Endothelial cell of umbilical vein (primary cell): ENCODE measurements around the gene TBC1D9. TPM values are rescaled to one million over a fixed set of nuclear protein-coding genes. Genes with fewer than 3 reads are reported as not detected.

Source experiments
- BruUV-seq: library from RNA; stranded (reverse); fragments of 400-500 nt; replicated peaks from 2 replicates; lab custom pipeline; 2021; lab: Mats Ljungman, UMichigan
- CTCF ChIA-PET: fragments of 300-600, 350-600 bp; sonication (Branson Sonifier 250); formaldehyde crosslinking; loops from one replicate; lab custom pipeline; 2021; ENCODE audit warnings: antibody characterized with exemption, inconsistent platforms; lab: Charles Lee
- POLR2A ChIA-PET: fragments of 300-600, 350-600 bp; sonication (Branson Sonifier 250); formaldehyde crosslinking; loops from one replicate; lab custom pipeline; 2021; ENCODE audit warnings: antibody characterized with exemption, inconsistent platforms; lab: Charles Lee
- DNase-seq: peaks from one replicate; pipeline ENCODE4 v3.0.0-alpha.2; 2011; ENCODE audit warnings: low read depth, low spot score
- FAIRE-seq: peaks from 2 replicates; lab custom pipeline; 2011; peaks lifted over from hg19 to GRCh38; lab: Jason Lieb, UNC
- H2AFZ ChIP-seq: 2 replicates; pipeline ENCODE4 v1.6.0; 2012; ENCODE audit warnings: low read depth, low read length, control low read depth, inconsistent platforms
- H3K27ac ChIP-seq: 2 replicates; pipeline ENCODE4 v1.5.1; 2011; ENCODE audit warnings: low read depth, mild to moderate bottlenecking, control low read depth, low read length, moderate library complexity; ENCODE audit not compliant: insufficient read depth
- H3K27me3 ChIP-seq, 2 experiments: 2 replicates each; pipeline versions ENCODE4 v1.6.0 to v1.6.1; 2011; ENCODE audit warnings: low read length in 2 of 2, mixed read lengths in 1 of 2; ENCODE audit not compliant: control insufficient read depth in 2 of 2, insufficient read depth in 2 of 2
- H3K36me3 ChIP-seq, 2 experiments: 2 replicates in 1 of 2; 3 replicates in 1 of 2; pipeline ENCODE4 v1.5.1; 2011; ENCODE audit warnings: low read length in 2 of 2, mild to moderate bottlenecking in 1 of 2, moderate library complexity in 1 of 2; ENCODE audit not compliant: control insufficient read depth in 2 of 2, insufficient read depth in 2 of 2; ENCODE audit errors: extremely low read depth in 1 of 2
- H3K4me1 ChIP-seq: 3 replicates; pipeline ENCODE4 v1.5.1; 2011; ENCODE audit warnings: mild to moderate bottlenecking, low read length; ENCODE audit not compliant: control insufficient read depth, insufficient read depth; ENCODE audit errors: extremely low read depth
- H3K4me2 ChIP-seq: 2 replicates; pipeline ENCODE4 v1.6.1; 2011; ENCODE audit warnings: low read length, control low read depth, mixed read lengths; ENCODE audit not compliant: insufficient read depth
- H3K4me3 ChIP-seq, 3 experiments: fragments of 200-600 bp in 1 of 3; sonication (generic), shearing (Covaris generic) in 1 of 3; replicated peaks in 1 of 3; 2 replicates each; pipeline ENCODE4 v1.5.1; 2011 to 2016; ENCODE audit warnings: control low read depth in 3 of 3, low read length in 3 of 3, mild to moderate bottlenecking in 2 of 3, inconsistent platforms in 1 of 3, low read depth in 1 of 3, moderate library complexity in 1 of 3; ENCODE audit not compliant: insufficient read depth in 1 of 3
- H3K79me2 ChIP-seq: 2 replicates; pipeline ENCODE4 v1.6.0; 2012; ENCODE audit warnings: low read length, inconsistent platforms; ENCODE audit not compliant: control insufficient read depth, insufficient read depth
- H3K9ac ChIP-seq: replicated peaks from 2 replicates; pipeline ENCODE3; 2011; ENCODE audit warnings: low read length, control low read depth; ENCODE audit not compliant: insufficient read depth; ENCODE audit errors: extremely low read depth
- H3K9me1 ChIP-seq: replicated peaks from 3 replicates; pipeline ENCODE4 v1.6.0; 2011; ENCODE audit warnings: mild to moderate bottlenecking, low read length; ENCODE audit not compliant: control insufficient read depth, insufficient read depth; ENCODE audit errors: extremely low read depth
- H3K9me3 ChIP-seq: replicated peaks from 2 replicates; pipeline ENCODE4 v1.5.1; 2012; ENCODE audit warnings: low read length, inconsistent platforms; ENCODE audit not compliant: control insufficient read depth, insufficient read depth
- H4K20me1 ChIP-seq: replicated peaks from 2 replicates; pipeline ENCODE3; 2011; ENCODE audit warnings: mild to moderate bottlenecking, low read length; ENCODE audit not compliant: control insufficient read depth, insufficient read depth; ENCODE audit errors: extremely low read depth
- EZH2 ChIP-seq: IDR thresholded peaks from 2 replicates; pipeline ENCODE4 v1.6.1; 2012; ENCODE audit warnings: borderline replicate concordance, low read depth, mild to moderate bottlenecking, moderate library complexity, low read length, inconsistent platforms; ENCODE audit not compliant: severe bottlenecking
- FOS ChIP-seq: IDR thresholded peaks from 2 replicates; pipeline ENCODE4 v1.6.1; 2011; ENCODE audit warnings: mild to moderate bottlenecking, low read length, moderate library complexity, borderline replicate concordance; ENCODE audit not compliant: insufficient read depth
- GATA2 ChIP-seq: IDR thresholded peaks from 2 replicates; pipeline ENCODE4 v1.7.0; 2011; ENCODE audit warnings: low read depth, mild to moderate bottlenecking, moderate library complexity, mixed read lengths, low read length; ENCODE audit not compliant: insufficient read length, insufficient read depth
- JUN ChIP-seq: IDR thresholded peaks from 2 replicates; pipeline ENCODE4 v1.6.1; 2011; ENCODE audit warnings: borderline replicate concordance, low read depth; ENCODE audit not compliant: insufficient read length, insufficient read depth
- MYC ChIP-seq: IDR thresholded peaks from one replicate; pipeline ENCODE4 v1.6.1; 2011; ENCODE audit warnings: mild to moderate bottlenecking, low read depth, low read length
- POLR2A ChIP-seq: IDR thresholded peaks from 2 replicates; pipeline ENCODE4 v1.6.1; 2012; ENCODE audit warnings: low read depth, mild to moderate bottlenecking, control low read depth, low read length
- POLR2AphosphoS5 ChIP-seq: IDR thresholded peaks from 2 replicates; pipeline ENCODE4 v1.6.1; 2012; ENCODE audit warnings: low read depth, mild to moderate bottlenecking, control low read depth, low read length, moderate library complexity; ENCODE audit not compliant: insufficient read depth
- dilution Hi-C: fragments of 300-500 bp; cut with MboI; formaldehyde crosslinking; loops from one replicate; pipeline ENCODE4 v1.15.0; 2019; ENCODE audit warnings: low sequenced_read_pairs; ENCODE audit not compliant: extremely low pct_ligation_motif_present
- intact Hi-C: fragments of 100-400 bp; cut with micrococcal nuclease; formaldehyde crosslinking; loops from one replicate; pipeline ENCODE4 v1.10.0; 2022
- polyA plus RNA-seq, 4 experiments: library from polyadenylated mRNA; depleted of rRNA in 3 of 4; stranded (reverse) in 3 of 4; unstranded in 1 of 4; fragments of >200 nt; gene quantifications; 2 replicates each; pipeline versions ENCODE4 v1.2.1 to v1.2.3, GENCODE V29; 2011 to 2012; ENCODE audit warnings: missing spikeins in 1 of 4
- total RNA-seq: library from RNA; stranded (reverse); gene quantifications from 2 replicates; pipeline ENCODE4 v1.2.3, GENCODE V29; 2021
- TF ChIP-seq, protein P1 (sequence below): IDR thresholded peaks from 2 replicates; pipeline ENCODE4 v1.6.1; 2011; ENCODE audit not compliant: insufficient read depth, insufficient read length
- TF ChIP-seq, protein P2 (sequence below), 2 donors: IDR thresholded peaks; 1 replicate in 1 of 2; 2 replicates in 1 of 2; pipeline ENCODE4 v1.5.1; 2011; ENCODE audit warnings: low read length in 2 of 2, mild to moderate bottlenecking in 2 of 2, moderate library complexity in 2 of 2, control low read depth in 1 of 2, inconsistent platforms in 1 of 2, low read depth in 1 of 2; ENCODE audit not compliant: insufficient read depth in 1 of 2; ENCODE audit errors: extremely low read depth in 1 of 2

The TBC1D9 gene
- total and polyA plus RNA-seq, 2 donors (not counting 3 experiments of a cell fraction or from before 2014, with no cell fraction given), result 21.7 to 45.3 TPM

DNA sequence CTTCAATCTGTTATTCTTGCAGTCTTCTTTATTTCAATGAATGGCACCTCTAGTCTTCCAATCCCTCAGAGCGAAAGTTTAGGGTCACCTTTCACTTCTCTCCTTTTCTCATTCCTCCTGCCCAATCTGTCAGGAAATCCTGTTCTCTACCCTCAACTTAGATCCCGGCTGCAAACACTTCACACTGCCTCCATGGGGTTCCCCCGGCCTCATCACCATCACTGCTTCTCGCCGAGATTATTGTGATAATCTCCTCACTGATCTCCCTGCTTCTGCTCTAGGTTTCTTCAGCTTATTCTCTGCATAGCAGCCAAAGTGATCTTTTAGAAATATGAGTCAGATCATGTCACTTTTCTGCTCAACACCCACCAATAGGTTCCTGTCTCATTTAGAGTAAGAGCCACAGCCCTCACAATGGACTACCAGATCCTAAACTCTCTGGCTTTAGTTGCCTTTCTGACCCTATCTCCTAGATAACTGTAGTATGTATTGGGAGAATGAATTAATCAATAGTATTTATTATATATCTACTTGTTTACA is 43.6 kb upstream of the TBC1D9 start:
- H3K9ac ChIP-seq, result no peak overlapping the region
- no peaks in the 10 kb centered on the region for H4K20me1 ChIP-seq
- H3K4me3 ChIP-seq, result no peak overlapping the region
- H3K9me1 ChIP-seq, result no peaks in the 10 kb centered on the region
- H3K4me1 ChIP-seq, result no peaks in the 10 kb centered on the region
- FAIRE-seq, result no peak
- H3K27ac ChIP-seq, result no peak overlapping the region
- H2AFZ ChIP-seq, result no peak overlapping the region
- POLR2A ChIA-PET, result no interaction called here
- CTCF ChIA-PET, result interaction anchor here (0.6 to 1.2 kb wide), 2 partner anchors 8 to 15 kb away, joined by 3 to 6 read pairs; no protein-coding TSS in a partner anchor
- BruUV-seq, result no TSS peak
- no peak overlapping the region for H3K4me2 ChIP-seq
- dilution Hi-C loops (no loop called here), intact Hi-C loops (no loop called here)
- no peaks in the 10 kb centered on the region for H3K9me3 ChIP-seq
- H3K79me2 ChIP-seq, result no peaks in the 10 kb centered on the region
- no peaks in the 10 kb centered on the region for H3K36me3 ChIP-seq
- TF ChIP-seq POLR2A (no peak), EZH2 (no peak), POLR2AphosphoS5 (no peak), MYC (no peak), JUN (no peak), GATA2 (no peak), FOS (no peak)
- TF ChIP-seq, protein P1, sequence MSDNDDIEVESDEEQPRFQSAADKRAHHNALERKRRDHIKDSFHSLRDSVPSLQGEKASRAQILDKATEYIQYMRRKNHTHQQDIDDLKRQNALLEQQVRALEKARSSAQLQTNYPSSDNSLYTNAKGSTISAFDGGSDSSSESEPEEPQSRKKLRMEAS, result no peak
- TF ChIP-seq, protein P2, sequence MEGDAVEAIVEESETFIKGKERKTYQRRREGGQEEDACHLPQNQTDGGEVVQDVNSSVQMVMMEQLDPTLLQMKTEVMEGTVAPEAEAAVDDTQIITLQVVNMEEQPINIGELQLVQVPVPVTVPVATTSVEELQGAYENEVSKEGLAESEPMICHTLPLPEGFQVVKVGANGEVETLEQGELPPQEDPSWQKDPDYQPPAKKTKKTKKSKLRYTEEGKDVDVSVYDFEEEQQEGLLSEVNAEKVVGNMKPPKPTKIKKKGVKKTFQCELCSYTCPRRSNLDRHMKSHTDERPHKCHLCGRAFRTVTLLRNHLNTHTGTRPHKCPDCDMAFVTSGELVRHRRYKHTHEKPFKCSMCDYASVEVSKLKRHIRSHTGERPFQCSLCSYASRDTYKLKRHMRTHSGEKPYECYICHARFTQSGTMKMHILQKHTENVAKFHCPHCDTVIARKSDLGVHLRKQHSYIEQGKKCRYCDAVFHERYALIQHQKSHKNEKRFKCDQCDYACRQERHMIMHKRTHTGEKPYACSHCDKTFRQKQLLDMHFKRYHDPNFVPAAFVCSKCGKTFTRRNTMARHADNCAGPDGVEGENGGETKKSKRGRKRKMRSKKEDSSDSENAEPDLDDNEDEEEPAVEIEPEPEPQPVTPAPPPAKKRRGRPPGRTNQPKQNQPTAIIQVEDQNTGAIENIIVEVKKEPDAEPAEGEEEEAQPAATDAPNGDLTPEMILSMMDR (IDR thresholded peaks at IDR 0.05; ENCODE audit: extremely low read depth in 1 of 2, insufficient read depth in 1 of 2, low read depth in 1 of 2, low read length in 2 of 2), result no peak
- H3K27me3 ChIP-seq, result peaks cover 2 to 4% of the 10 kb centered on the region in 2 experiments
- no peak for DNase-seq
